Natural killer cell (primary cell): Measurements from ENCODE around the gene ZFYVE21. TPM values are rescaled to one million over a fixed set of nuclear protein-coding genes. Genes with fewer than 3 reads are reported as not detected.

Experiments
- ATAC-seq, 3 donors: fragments of 150-1000 bp in 2 of 3; fragments of 200-7000 bp in 1 of 3; cut with Tn5 transposase; 1 replicate in 1 of 3; 2 replicates in 2 of 3; pipeline ENCODE4 v1.10.0; 2021; ENCODE audit warnings: mild to moderate bottlenecking in 2 of 3, moderate library complexity in 2 of 3
- DNase-seq, 2 donors: peaks; one replicate each; pipeline versions ENCODE4 v3.0.0 to v3.0.0-alpha.2; 2013 to 2021; ENCODE audit warnings: mixed read lengths in 1 of 2
- H3K27ac ChIP-seq: one replicate; pipeline ENCODE4 v1.5.1; 2013; ENCODE audit warnings: mild to moderate bottlenecking, low read length
- H3K27me3 ChIP-seq: one replicate; pipeline ENCODE4 v1.6.1; 2013; ENCODE audit warnings: low read length; ENCODE audit not compliant: control insufficient read depth, insufficient read depth
- H3K36me3 ChIP-seq: one replicate; pipeline ENCODE4 v1.6.1; 2013; ENCODE audit warnings: low read length; ENCODE audit not compliant: control insufficient read depth, insufficient read depth
- H3K4me1 ChIP-seq: one replicate; pipeline ENCODE4 v1.6.1; 2013; ENCODE audit warnings: low read length; ENCODE audit not compliant: control insufficient read depth, insufficient read depth
- H3K4me3 ChIP-seq: one replicate; pipeline ENCODE4 v1.5.1; 2013; ENCODE audit warnings: low read length
- H3K9me3 ChIP-seq: one replicate; pipeline ENCODE4 v1.6.1; 2013; ENCODE audit warnings: low read length; ENCODE audit not compliant: control insufficient read depth, insufficient read depth
- H3K27ac Mint-ChIP-seq, 2 donors: one replicate each; pipeline ENCODE4 v1.8.0; 2022; ENCODE audit warnings: mild to moderate bottlenecking in 2 of 2, mixed read lengths in 2 of 2, moderate library complexity in 1 of 2
- H3K27me3 Mint-ChIP-seq, 2 donors: one replicate each; pipeline ENCODE4 v1.8.0; 2022; ENCODE audit warnings: low read depth in 2 of 2, mixed read lengths in 2 of 2
- H3K36me3 Mint-ChIP-seq: one replicate; pipeline ENCODE4 v1.8.0; 2022; ENCODE audit warnings: mixed read lengths
- H3K4me1 Mint-ChIP-seq, 2 donors: one replicate each; pipeline ENCODE4 v1.8.0; 2022; ENCODE audit warnings: mixed read lengths in 2 of 2
- H3K4me3 Mint-ChIP-seq: one replicate; pipeline ENCODE4 v1.8.0; 2022; ENCODE audit warnings: mild to moderate bottlenecking, moderate library complexity, mixed read lengths
- H3K9me3 Mint-ChIP-seq, 2 donors: one replicate each; pipeline ENCODE4 v1.8.0; 2022; ENCODE audit warnings: mixed read lengths in 2 of 2
- WGBS: methylation state at CpG from one replicate; pipeline ENCODE4 v1.1.7; 2013; ENCODE audit warnings: missing lambda C conversion rate; ENCODE audit not compliant: insufficient coverage; 5-methylcytosine and 5-hydroxymethylcytosine counted together
- intact Hi-C: fragments of 100-400 bp; cut with micrococcal nuclease; formaldehyde crosslinking; loops from one replicate; pipeline ENCODE4 v1.14.2; 2022
- total RNA-seq, 4 donors: library from RNA; stranded (reverse); fragments of 120-200 nt in 1 of 4; gene quantifications; one replicate each; pipeline versions ENCODE4 v1.2.3 to v1.2.4, GENCODE V29; 2013 to 2022
- TF ChIP-seq, protein P1 (sequence below): fragments of 200-600 bp; IDR thresholded peaks from one replicate; pipeline ENCODE4 v1.8.0; 2022; ENCODE audit warnings: antibody characterized with exemption

Gene ZFYVE21
- total RNA-seq, 3 donors from 2014 or later (not counting 1 experiment from before 2014, with no cell fraction given) = 5.9 to 10.7 (median 8.5) TPM

- Mint-ChIP-seq H3K36me3 (no peaks in the 10 kb centered on the region), H3K27ac (no peak overlapping the region), H3K4me3 (no peak overlapping the region), H3K27me3 (no peaks in the 10 kb centered on the region), H3K4me1 (no peaks in the 10 kb centered on the region), H3K9me3 (no peaks in the 10 kb centered on the region)
- DNase-seq (no peak), ATAC-seq (no peak)
- TF ChIP-seq, protein P1, sequence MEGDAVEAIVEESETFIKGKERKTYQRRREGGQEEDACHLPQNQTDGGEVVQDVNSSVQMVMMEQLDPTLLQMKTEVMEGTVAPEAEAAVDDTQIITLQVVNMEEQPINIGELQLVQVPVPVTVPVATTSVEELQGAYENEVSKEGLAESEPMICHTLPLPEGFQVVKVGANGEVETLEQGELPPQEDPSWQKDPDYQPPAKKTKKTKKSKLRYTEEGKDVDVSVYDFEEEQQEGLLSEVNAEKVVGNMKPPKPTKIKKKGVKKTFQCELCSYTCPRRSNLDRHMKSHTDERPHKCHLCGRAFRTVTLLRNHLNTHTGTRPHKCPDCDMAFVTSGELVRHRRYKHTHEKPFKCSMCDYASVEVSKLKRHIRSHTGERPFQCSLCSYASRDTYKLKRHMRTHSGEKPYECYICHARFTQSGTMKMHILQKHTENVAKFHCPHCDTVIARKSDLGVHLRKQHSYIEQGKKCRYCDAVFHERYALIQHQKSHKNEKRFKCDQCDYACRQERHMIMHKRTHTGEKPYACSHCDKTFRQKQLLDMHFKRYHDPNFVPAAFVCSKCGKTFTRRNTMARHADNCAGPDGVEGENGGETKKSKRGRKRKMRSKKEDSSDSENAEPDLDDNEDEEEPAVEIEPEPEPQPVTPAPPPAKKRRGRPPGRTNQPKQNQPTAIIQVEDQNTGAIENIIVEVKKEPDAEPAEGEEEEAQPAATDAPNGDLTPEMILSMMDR = no peak
- WGBS = 97% methylated on average over 22 of the region's 22 CpGs
- Histone ChIP-seq H3K27ac (no peak overlapping the region), H3K27me3 (no peaks in the 10 kb centered on the region), H3K36me3 (peaks cover 21% of the 10 kb centered on the region), H3K4me1 (no peaks in the 10 kb centered on the region), H3K9me3 (no peaks in the 10 kb centered on the region), H3K4me3 (no peak overlapping the region)
- intact Hi-C loops = no loop called here
These were observed 20.4 kb downstream of the ZFYVE21 start for GRCh38 chr14:103735815-103736545.

DNA sequence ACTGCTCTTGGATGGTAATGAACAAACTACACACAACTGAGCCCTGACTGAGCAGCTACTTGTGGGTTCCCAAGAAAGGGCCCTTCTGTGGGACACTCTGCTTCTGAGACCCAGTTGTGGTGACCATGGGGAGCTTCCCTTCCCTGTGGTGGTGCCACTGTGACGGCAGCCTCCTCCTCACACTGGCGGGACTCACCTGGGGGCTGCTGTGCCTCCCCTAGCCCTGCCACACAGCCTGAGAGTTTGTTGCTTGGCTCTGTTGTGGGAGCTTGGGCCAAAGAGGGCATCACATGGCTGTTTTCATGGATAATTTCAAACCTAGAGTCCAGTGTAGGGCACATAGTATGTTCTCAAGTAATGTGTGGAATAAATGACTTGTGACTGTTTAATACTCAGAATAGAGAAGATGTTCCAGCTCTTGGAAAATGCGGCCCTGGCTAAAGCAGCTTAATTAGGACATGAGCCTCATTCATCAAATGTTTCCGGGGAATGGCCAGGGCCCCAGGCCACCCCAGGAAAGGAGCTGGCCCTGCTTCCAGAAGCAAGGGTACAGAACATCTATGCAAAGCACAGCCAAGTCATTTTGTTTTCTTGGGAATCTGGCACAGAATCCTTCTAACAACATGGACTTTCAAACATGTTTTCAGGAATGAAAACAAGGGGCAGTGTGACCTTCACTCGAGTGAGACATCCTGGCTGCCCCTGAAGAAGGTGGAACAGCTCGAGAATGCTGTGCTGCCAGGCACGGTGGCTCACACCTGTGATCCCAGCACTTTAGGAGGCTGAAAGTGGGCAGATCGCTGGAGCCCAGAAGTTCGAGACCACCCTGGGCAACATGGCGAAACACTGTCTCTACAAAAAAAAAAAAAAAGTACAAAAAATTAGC, 21.2 kb downstream of the ZFYVE21 start:
- TF ChIP-seq, protein P1 = no peak
- 95% methylated on average over 8 of the region's 10 CpGs for WGBS
- H3K9me3 ChIP-seq = no peaks in the 10 kb centered on the region
- Mint-ChIP-seq H3K27ac (no peak overlapping the region), H3K4me1 (no peaks in the 10 kb centered on the region), H3K4me3 (no peak overlapping the region), H3K9me3 (no peaks in the 10 kb centered on the region), H3K36me3 (no peaks in the 10 kb centered on the region), H3K27me3 (no peaks in the 10 kb centered on the region)
- peaks cover 24% of the 10 kb centered on the region for H3K36me3 ChIP-seq
- H3K27me3 ChIP-seq = no peaks in the 10 kb centered on the region
- intact Hi-C loops = no loop called here
- H3K4me3 ChIP-seq = no peak overlapping the region
- no peak overlapping the region for H3K27ac ChIP-seq
- DNase-seq (no peak), ATAC-seq (no peak)
- no peaks in the 10 kb centered on the region for H3K4me1 ChIP-seq

- 95% methylated on average over 16 of the region's 16 CpGs for WGBS
- no peaks in the 10 kb centered on the region for H3K4me1 Mint-ChIP-seq
- TF ChIP-seq, protein P1 = no peak
- Histone ChIP-seq H3K27ac (no peak overlapping the region), H3K4me1 (no peaks in the 10 kb centered on the region), H3K27me3 (no peaks in the 10 kb centered on the region), H3K9me3 (no peaks in the 10 kb centered on the region), H3K4me3 (no peak overlapping the region), H3K36me3 (peaks cover 24% of the 10 kb centered on the region)
- H3K27ac Mint-ChIP-seq = no peak overlapping the region
- H3K27me3 Mint-ChIP-seq = no peaks in the 10 kb centered on the region
- intact Hi-C loops = no loop called here
- ATAC-seq (no peak), DNase-seq (no peak)
- no peaks in the 10 kb centered on the region for H3K9me3 Mint-ChIP-seq
- H3K36me3 Mint-ChIP-seq = no peaks in the 10 kb centered on the region
- no peak overlapping the region for H3K4me3 Mint-ChIP-seq
These were observed 21.9 kb downstream of the ZFYVE21 start for GRCh38 chr14:103737432-103738045.
